Left colon (tissue), 2 donors: Measurements from ENCODE around the gene YY1AP1. TPM values are rescaled to one million over a fixed set of nuclear protein-coding genes. Genes with fewer than 3 reads are reported as not detected.

Experiments
- ATAC-seq: fragments of 200-7000 bp; cut with Tn5 transposase; one replicate; pipeline ENCODE4 v1.9.1; 2020; ENCODE audit warnings: mild to moderate bottlenecking, moderate library complexity
- DNase-seq, 2 donors: peaks; one replicate each; pipeline ENCODE4 v3.0.0-alpha.2; 2020
- intact Hi-C, 2 donors: fragments of 100-400 bp; cut with DNase I in 1 of 2; cut with micrococcal nuclease in 1 of 2; formaldehyde crosslinking; loops; one replicate each; pipeline versions ENCODE4 v1.11.2 to v1.14.0; 2022; cut with DNase I, micrococcal nuclease
- total RNA-seq, 2 donors: library from RNA; stranded (reverse); fragmentation: NEBNext Ultra II Directional; extraction: Animal tissue kit (Norgen Biotek cat#: 25700); gene quantifications; one replicate each; pipeline ENCODE4 v1.2.1, GENCODE V29; 2021
- donor health status: DM: no; HTN: no; CAD: no.
- donor health status: DM: yes; HTN: yes; CAD: no.

Gene YY1AP1
- total RNA-seq, 2 donors from 2014 or later: 52.4 to 61.7 TPM

DNA sequence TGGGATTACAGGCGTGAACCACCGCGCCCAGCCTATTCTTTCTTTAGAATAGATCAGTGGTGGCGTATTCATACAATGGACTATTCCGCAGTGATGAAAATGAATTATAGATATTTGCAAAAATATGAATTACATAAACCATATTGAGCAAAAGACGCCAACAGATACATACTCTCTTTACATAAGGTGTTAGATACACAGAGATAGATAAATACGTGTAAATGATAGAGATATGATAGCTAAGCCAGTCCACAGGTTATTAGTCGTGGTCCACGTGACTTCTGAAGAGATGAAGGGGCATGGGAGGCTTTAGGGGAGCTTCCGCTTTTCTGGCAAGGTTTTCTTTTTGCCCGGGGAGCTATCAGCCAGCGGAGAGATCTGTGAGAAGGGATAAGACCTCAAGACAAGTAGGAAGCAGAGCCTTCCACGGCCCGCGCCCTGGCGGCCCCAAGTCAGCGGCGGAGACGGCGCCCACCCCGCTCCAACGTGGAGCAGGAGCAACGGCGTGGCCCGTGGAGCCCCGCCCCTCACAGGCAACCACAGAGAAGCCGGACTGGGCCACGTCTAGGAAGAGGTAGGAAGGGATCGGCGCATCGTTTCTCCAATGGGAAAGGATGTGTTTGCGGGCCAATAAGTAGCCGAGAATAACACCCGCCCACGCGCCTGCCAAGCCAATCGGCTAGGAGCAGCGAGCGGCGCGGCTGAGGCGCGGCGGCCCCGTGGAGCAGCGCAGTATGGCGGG, 78.9 kb downstream of the YY1AP1 start, which contains the start of gene MSTO1:
MSTO1 (plus strand) TSS at position 704 of the 742 bp plus-strand sequence; CDS start at position 735, 31 bp downstream.
- intact Hi-C loops: no loop called here
- ATAC-seq (peak; percentile 99), DNase-seq (peak; percentile 97 to 98)

Other genes with a start within 250 kb of the YY1AP1 start
- 10 to 100 TPM; 50.4 to 53.9 TPM for gene ASH1L, start 126.0 kb downstream of the YY1AP1 start, total RNA-seq
- gene MSTO1, start 78.6 kb downstream of the YY1AP1 start, total RNA-seq: 10 to 100 TPM; 14.6 to 19.6 TPM
- gene DAP3, start 317 bp upstream of the YY1AP1 start, total RNA-seq: 10 to 100 TPM; 67.2 to 84.3 TPM
- 10 to 100 TPM; 38.2 to 41.2 TPM for gene GON4L, start 168.4 kb upstream of the YY1AP1 start, total RNA-seq
- gene SYT11, start 170.8 kb upstream of the YY1AP1 start, total RNA-seq: 1 to 10 TPM; 1.8 to 4.2 TPM
- gene RIT1, start 222.6 kb upstream of the YY1AP1 start, total RNA-seq: 10 to 100 TPM; 21.5 to 26.3 TPM
- 10 to 100 TPM; 45.6 to 54.1 TPM for gene KHDC4, start 245.6 kb upstream of the YY1AP1 start, total RNA-seq